Left cardiac atrium (tissue), 4 donors: ENCODE data around the gene CEP76. TPM values are rescaled to one million over a fixed set of nuclear protein-coding genes. Genes with fewer than 3 reads are reported as not detected.

ENCODE experiments used
- ATAC-seq, 2 donors: fragments of 200-7000 bp; cut with Tn5 transposase; one replicate each; pipeline ENCODE4 v1.9.1; 2020; ENCODE audit warnings: mild to moderate bottlenecking in 2 of 2, moderate library complexity in 2 of 2
- DNase-seq: peaks from one replicate; pipeline ENCODE4 v3.0.0-alpha.2; 2020
- intact Hi-C, 2 donors: fragments of 100-400 bp; cut with DNase I; formaldehyde crosslinking; loops; one replicate each; pipeline versions ENCODE4 v1.14.1 to v1.15.1; 2022 to 2023
- total RNA-seq, 2 donors: library from RNA; stranded (reverse); fragmentation: NEBNext Ultra II Directional; extraction: Animal tissue kit (Norgen Biotek cat#: 25700); gene quantifications; one replicate each; pipeline ENCODE4 v1.2.1, GENCODE V29; 2021
- donor health status: DM: no; HTN: yes; CAD: no.
- donor health status: DM: no; HTN: yes; CAD: no; lungs with severe emphysema.
- donor health status: DM: yes; HTN: yes; CAD: no.
- donor health status: Dilated cardiomyopathy.

Gene CEP76
- total RNA-seq, 2 donors from 2014 or later = 3.9 to 5.7 TPM

DNA sequence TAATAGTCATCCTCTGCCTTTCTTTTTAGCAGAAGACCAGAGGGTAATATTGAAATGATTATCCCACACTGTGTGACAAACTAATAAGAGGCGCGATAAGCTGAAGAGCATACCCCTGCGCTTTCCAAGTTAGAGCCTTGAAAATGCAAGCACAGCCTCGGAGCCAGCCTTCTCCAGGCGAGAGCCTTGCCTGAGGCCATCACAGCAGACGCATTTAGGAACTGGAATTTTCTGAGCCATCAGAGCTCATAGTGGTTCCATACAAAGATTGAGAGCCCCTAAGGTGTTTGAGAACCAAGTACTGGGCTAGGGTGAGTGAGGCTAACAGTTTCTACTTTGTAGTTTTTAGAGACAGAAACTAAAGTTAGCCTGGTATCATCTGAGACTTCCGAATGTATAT lies 20.2 kb upstream of the CEP76 start:
- intact Hi-C loops = no loop called here
- ATAC-seq (no peak), DNase-seq (no peak)

DNA sequence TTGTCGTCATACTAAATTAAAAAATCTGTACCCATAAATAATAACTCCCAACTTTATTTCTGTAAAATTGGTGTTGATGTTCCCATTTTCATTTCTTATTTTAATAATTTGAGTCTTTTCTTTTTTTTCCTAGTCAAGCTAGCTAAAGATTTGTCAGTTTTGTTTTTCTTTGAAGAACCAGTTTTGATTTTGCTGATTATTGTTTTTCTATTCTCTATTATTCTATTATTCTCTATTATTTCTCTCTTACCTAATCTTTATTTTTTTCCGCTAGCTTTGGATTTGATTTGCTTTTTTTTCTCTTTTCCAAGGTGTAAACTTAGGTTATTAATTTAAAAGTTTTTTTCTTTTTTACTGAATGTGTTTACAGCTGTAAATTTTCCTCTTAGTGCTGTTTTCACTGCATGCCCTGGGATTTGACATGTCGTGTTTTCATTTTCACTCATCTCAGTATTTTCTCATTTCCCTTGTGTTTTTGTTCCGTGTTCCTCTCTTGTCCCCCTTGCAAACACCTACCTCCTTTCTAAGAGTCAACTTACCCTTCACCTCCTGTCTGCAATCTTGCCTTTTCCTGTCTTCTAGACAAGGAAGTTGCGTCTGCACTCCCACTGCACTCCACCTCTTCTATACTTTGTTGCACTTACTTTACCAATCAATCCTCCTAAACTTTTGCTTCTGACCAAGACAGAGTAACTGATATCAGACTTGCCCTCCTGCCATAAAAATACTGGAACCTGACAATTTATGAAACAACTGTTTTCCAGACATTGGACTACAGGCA lies 19.2 kb upstream of the CEP76 start:
- ATAC-seq = no peak
- no peak for DNase-seq
- intact Hi-C loops = no loop called here

DNA sequence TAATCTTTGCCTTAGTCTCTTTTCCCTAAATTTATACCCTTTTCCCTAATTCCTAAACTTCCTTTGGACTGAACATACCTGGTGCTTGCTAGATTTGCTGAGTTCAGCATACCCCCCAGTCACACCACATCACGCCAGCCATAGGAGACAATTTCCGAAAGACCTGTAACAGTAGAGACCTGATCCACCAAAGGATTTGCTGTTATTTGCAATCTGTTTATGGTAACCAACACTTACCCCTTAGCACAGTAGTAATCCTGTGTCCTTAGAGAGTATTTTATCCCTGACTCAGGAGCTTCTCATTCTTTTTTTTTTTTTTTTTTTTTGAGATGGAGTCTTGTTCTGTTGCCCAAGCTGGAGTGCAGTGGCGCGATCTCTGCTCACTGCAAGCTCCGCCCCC lies 8.9 kb upstream of the CEP76 start:
- intact Hi-C loops = no loop called here
- ATAC-seq = peak in 1 of 2 donors; percentile 41

DNA sequence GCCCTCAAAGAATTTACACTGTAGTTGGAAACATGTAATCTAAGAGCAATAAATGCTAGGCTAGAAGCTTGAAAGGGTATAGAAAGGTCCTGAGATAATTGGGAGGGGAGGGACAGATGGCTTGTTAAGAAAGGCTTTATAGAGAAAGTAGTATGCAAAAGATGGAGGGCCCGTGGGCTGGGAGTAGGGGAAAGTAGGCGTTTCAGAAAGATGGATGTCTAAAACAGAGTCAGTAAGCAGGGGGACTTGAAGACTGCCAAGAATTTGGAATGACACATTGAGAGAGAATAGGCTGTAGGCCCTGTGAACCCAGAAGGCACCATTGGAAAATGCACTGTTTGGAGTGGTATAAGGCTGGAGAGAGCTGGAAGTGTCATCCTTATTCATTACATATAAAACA lies 1.1 kb upstream of the CEP76 start:
- ATAC-seq = no peak
- no peak for DNase-seq
- intact Hi-C loops = no loop called here

More for the DNA sequence above, 8.9 kb upstream of the CEP76 start:
- no peak for DNase-seq

DNA sequence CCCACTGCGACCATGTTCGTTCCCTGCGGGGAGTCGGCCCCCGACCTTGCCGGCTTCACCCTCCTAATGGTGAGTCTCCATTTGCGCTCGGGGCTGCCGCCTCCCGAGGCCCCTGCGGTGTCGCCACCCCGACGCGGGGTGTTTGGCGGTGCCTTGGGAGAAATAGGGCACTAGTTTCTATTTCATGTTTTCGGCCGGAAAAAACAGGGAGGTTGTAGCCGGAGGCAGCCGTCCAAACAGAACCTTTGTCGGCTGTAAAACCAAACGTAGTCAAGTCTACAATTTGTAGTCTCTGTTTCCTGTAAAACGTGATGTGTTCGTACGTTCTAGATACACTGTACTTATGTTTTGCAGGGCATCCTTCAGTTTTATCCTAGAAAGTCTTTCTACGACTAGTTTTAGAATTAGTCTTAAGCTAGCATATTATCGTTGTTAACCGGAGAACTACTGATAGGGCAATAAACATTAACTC lies 609 bp upstream of the CEP76 start:
- ATAC-seq (no peak), DNase-seq (no peak)
- intact Hi-C loops = no loop called here

DNA sequence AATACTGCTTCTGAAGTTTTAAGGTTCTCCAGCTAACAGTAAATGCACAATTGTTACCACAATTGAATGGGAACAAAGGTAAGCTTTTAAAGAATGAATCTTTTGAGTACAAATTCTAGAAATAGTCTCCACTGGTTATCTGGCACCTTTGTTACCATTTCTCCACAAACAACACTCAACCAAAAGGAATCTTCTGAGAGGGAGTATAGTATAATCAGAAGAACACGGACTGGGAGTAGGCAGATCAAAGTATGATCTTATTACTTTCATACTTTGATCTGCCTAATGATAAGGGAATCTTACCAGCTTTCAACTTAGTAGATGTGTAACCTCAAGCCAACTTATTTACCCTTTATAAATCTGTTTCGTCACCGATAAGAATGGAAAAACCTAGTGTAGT lies 1.4 kb downstream of the CEP76 start:
- intact Hi-C loops = no loop called here
- ATAC-seq = no peak

DNA sequence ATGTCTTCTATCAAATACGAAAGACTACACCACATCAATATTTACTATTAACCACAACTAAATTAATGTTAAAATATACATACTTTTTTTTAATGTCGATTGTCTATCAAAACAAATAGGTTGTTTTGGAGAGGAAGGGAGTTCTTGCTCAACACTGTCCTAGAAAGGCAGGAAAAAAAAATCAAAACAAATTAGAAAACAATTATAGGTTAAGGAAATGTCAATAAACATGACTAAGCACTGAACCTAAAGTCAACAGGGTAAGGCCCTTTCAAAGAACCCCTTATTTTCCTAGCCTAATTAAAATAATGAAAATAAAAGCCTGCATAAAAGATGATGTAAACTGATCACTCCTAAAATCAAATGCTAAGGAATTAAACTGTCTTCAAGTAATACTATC lies 2.8 kb downstream of the CEP76 start:
- intact Hi-C loops = no loop called here
- DNase-seq (no peak), ATAC-seq (no peak)

More for the DNA sequence above, 1.4 kb downstream of the CEP76 start:
- DNase-seq = no peak

DNA sequence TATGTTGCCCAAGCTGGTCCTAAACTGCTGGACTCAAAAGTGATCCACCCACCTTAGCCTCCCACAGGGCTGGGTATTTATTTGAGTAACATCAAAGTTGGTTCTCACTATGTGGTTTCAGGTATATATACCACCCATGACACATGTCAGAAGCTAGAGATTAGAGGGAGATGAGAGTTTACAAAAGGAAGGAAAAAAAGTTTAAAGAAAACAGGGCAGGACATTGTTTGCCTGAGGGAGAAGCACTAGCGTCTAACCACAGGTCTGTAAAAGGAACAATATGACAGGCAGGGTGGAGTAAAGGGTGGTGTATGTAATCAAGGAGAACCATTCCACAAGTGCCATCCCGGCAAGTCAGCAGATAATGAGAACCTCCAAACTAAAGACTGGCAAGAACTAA lies 8.5 kb downstream of the CEP76 start:
- intact Hi-C loops = no loop called here

DNA sequence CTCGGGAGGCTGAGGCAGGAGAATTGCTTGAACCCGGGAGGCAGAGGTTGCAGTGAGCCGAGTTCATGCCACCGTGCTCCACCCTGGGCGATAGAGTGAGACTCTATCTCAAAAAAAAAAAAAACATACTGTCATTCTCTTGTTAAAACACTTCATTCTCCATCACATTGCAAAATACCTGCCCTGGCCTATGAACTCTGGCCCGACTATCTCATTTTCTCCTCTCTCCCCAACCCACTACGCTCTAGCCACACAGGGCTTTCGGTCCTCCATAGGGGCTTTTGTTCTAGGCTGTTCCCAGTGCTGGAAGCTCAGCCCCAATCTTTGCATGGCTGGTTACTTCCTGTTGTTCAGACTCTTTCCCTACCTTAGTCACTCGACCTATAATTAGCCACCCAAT lies 10.3 kb downstream of the CEP76 start:
- DNase-seq (no peak), ATAC-seq (no peak)
- intact Hi-C loops = no loop called here

More for the DNA sequence above, 8.5 kb downstream of the CEP76 start:
- DNase-seq (no peak), ATAC-seq (no peak)

DNA sequence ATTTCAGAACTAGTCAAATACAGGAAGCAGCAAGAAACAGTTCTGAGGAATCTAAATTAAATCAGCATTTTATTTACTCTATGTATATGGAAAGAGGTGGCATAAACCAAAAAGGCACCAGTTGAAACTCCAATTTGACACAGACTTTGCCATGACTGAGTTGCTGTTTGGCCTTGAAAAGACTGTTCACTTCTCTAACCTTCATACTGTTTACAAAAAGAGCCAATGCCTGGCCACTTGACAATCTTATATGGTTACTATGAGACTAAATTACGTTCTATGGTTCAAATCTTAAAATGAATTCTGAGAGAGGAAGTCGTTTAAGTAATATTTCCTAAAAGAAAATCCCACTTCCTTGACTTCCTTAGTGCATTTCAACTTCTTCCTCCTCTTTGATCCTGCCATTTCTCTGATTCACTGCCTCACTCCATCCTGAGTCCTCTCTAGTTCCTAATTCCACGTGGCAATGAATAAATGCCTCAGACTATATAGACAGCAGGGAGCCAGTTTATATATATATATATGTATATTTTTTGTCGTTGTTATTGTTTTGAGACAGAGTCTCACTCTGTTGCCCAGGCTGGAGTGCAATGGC lies 13.2 kb downstream of the CEP76 start:
- ATAC-seq = no peak
- no peak for DNase-seq
- intact Hi-C loops = no loop called here

DNA sequence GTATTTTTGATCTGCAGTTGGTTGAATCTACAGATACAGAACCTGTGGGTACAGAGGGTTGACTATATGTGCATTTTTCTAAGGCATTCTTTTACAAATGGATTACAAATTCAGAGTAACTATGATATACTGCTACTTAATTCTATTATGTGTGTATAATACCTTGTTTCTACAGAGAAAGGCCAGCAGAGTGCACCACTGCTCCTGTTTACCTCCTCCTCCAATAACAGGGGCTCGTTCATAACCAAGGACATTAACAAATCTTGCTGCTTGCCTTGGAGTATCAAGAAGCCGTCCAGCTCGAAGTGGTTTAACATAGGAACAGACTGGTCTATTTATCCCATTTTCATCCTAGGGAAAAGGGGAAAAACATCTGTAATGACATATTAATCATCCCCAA lies 16.4 kb downstream of the CEP76 start:
- ATAC-seq (no peak), DNase-seq (no peak)
- intact Hi-C loops = no loop called here

DNA sequence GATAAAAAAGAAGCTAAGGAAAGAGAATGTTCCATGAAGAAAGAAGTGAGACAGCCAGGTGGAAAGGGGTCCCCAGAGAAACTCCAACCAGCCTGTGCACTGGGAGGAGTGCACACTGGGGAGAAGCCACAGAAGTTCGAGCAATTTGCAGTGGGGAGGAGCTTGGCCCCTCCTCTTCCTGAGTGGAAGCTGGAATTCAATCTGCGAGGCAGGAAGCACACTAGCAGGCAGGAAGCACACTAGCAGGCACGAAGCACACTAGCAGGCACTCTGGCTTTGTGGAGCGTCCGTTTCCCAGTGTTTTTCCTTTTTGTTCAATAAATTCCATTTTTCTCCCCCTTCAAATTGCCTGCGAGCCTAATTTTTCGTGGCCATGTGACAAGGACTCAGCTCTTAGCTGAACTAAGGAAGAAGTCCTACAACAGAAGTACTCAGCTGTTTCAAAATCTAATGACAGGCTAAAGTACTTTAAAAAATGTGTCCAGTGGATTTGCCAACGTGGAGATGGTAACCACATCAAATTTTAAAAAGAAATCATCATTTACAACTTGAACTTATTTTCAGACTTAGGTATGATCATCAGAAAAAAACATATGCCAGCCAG lies 23.2 kb downstream of the CEP76 start:
- ATAC-seq (peak; percentile 96), DNase-seq (peak; percentile 78)
- intact Hi-C loops = no loop called here

DNA sequence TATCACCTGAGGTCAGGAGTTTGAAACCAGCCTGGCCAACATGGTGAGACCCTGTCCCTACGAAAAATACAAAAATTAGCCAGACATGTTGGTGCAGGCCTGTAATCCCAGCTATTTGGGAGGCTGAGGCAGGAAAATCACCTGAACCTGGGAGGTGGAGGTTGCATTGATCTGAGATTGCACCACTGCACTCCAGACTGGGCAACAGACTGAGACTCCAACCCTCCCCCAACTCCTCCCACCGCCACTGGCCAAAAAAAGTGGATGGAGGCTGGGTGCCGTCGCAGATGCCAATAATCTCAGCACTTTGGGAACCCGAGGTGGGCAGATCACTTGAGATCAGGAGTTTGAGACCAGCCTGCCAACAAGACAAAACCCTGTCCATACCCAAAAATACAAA lies 34.5 kb downstream of the CEP76 start:
- ATAC-seq (no peak), DNase-seq (no peak)
- intact Hi-C loops = loop anchor here in 1 of 2 donors (5.0 to 10.0 kb wide), 2 partner anchors 153 to 276 kb away; no protein-coding TSS in a partner anchor

DNA sequence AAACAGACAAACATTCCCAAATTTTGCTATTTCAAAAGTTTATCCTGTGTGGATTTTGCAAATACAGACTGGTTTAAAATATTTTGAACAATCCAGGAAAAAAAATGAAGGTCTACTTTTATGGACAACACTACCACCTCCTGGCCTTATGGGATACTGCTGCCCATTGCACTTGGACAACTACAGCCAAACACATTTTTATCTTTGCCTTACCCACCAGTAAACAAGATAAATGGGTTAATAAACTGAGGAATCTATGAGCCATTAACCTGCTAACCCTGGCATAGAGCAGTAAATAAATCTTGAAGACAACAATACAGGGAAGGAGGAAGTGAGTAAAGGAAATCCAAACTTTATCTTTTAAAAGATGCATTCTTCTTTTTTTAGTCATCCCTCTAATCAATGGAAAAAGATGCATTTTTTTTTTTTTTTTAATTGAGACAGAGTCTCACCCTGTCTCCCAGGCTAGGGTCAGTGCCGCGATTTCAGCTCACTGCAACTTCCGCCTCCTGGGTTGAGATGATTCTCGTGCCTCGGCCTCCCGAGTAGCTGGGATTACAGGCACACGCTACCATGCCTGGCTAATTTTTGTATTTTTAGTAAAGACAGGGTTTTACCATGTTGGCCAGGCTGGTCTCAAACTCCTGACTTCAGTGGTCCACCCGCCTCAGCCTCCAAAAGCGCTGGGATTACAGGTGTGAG lies 42.5 kb downstream of the CEP76 start:
- DNase-seq (no peak), ATAC-seq (no peak)
- intact Hi-C loops = loop anchor here (2.0 to 10.0 kb wide), 3 partner anchors 138 to 269 kb away; no protein-coding TSS in a partner anchor

DNA sequence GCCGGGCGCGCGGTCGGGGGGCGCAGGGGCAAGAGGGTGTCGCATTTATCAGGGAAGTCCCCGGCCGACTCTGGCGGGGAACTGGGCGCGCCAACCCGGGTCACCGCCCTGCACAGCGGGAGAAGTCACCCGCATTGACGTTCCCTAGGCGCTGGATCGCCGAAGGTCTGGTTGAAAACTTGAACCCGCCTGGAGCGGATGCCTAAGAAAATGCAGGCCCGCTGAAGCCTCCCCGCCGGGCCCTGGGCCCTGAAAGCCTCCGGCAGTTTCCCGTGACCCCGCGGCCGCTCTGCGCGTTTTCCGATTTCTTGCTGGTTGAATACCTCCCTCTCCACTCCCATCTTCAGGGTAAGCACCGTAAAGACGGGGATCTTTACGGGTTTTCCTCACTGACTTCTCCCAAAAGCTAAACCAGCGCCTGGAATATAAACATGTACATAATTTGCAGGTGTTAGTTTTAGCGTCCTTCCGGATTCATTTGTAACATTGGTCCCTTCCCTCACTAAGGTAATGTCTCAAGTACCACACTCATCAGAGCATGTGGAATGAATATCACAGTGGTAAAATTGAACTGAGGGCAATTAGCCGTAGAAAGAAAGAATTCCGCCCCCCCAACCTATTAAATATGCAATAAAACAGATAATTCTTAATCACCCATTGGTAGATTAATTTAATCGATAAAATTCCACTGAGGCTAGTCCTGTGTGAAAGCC lies 43.9 kb downstream of the CEP76 start:
- ATAC-seq (peak; percentile 35 to 52), DNase-seq (peak; percentile 51)
- intact Hi-C loops = loop anchor here in 1 of 2 donors (2.0 to 5.0 kb wide), 2 partner anchors 136 to 268 kb away; no protein-coding TSS in a partner anchor

DNA sequence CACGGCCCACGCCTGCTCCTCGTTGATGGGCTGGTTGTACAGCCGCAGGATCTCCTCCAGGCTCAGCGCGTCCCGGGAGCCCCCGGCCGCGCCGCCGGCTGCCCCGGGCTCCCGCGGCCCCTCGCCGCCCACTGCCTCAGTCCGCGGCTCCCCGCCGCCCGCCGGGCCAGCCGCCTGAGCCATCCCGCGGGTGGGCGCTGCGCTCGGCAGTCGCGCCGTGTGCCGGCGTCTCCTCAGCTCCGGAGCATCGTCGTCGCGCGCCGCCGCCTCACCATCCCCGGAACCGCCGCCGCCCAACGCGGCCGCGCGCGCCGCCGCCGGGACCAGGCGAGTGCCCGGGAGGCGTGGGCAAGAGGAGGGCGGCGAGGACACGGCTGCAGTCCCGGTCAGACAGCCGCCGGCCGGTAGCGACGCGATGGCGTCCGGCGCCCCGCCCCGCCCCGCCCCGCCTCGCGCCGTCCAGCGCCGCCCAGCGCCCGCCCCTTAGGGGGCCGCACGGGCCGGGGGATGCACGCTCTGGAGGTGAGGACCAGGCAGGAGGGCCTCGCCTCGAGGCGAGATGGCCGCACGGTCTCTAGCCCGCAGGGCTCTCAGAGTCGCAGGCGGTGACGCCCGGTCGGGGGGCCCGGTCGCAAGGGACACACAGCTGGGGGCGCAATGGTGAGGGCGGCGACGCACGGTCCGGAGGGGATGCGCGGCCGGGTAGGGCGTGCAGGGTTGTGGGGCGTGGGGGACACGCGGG lies 44.7 kb downstream of the CEP76 start, which contains the start of gene SPIRE1:
Gene SPIRE1 (minus strand): TSS at position 424 of the 742 bp plus-strand sequence. CDS start 241 bp downstream, at position 183.
- peak; percentile 91 to 93 for ATAC-seq
- DNase-seq = peak; percentile 82
- intact Hi-C loops = loop anchor here in 1 of 2 donors (2.0 to 5.0 kb wide), 2 partner anchors 136 to 267 kb away; no protein-coding TSS in a partner anchor

DNA sequence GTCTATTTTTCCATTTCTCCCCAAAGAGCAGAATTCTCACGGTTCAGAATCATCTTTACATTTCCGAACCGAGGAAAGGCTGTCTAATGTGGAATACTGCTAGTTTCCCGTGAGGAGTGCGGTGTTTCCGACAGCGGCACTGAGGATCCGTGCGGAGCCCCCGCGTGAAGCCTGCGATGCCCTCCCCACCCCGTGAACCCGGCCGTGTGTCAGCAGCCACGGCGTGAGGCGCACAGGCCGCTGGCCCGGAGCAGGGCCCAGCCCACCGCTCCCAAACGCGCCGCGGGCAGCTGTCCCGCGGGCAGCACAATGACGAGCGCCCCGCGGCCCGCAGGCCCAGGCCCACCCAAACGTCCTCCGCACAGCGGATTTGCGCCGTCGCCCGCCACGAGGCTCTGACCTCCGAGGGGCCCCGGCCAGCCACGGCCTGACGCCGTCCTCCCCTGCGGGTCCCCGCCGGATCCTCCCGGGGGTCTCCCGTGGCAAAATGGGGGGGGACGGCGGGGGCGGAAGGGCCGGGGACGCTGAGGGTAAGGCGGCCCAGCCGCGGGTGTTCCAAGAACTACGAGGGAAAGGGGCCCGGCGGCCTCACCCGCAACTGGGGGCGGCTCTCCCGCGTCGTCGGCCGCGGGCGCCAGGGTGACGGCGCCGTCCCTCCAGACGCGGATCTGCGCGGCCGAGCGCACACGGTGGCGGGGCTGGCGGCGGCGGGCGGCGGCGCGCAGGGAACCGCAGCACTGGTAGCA lies 45.4 kb downstream of the CEP76 start:
- intact Hi-C loops = loop anchor here in 1 of 2 donors (5.0 kb wide), 1 partner anchor 135 kb away; no protein-coding TSS in a partner anchor
- peak; percentile 67 to 70 for ATAC-seq
- peak; percentile 65 for DNase-seq
